ENCODE results near the gene GOLT1A. TPM values are rescaled to one million over a fixed set of nuclear protein-coding genes. Genes with fewer than 3 reads are reported as not detected.

Gene GOLT1A
- total and polyA plus RNA-seq, 10 of the 15 experiments (the other 5 are each of a cell fraction or from before 2014, with no cell fraction given): 0.09 to 0.46 TPM; not detected in 8

GRCh38 chr1:204196068-204196795 lies 17.6 kb downstream of the GOLT1A start, which contains the start of gene KISS1 (continued):
- TF ChIP-seq CUX1 (IDR thresholded peaks at IDR 0.05; ENCODE audit: insufficient replicate concordance, low read depth, low read length) (no peak), E2F8 (IDR thresholded peaks at IDR 0.05; ENCODE audit: low read depth, partially characterized antibody) (no peak), TCF3 (IDR thresholded peaks at IDR 0.05; ENCODE audit: borderline replicate concordance, insufficient read depth, low read depth, low read length) (no peak)
